ENCODE results near the gene TTLL1.

Gene TTLL1

GRCh38 chr22:43088984-43089717 is at the start of gene TTLL1:
Gene TTLL1 (minus strand): TSS chr22:43089391. CDS start chr22:43075586, 13,805 bp downstream.
- peak; percentile 61 to 69 for DNase-seq (ENCODE audit: low read depth in 2 of 2)

DNA sequence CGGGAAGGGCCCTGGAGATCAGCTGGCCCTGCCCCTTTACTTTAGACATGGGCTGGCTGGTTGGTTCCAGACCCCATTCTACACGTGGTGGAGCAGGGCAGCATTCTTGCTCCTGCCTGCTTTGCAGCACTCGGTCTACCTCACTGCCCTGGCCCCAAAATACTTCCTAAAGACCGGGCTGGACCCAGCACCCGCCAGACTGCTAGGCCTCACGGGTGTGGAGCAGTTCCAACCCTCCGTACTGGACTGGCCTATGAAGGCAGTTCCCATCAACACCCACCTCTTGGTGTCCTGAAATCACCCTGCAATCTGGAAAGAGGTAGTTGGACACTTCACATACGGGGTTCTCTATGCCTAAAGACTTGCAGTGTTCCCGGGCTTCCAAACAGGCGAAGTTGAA is 47.6 kb upstream of the TTLL1 start:
- no peak for DNase-seq (ENCODE audit: low read depth in 2 of 2)

GRCh38 chr22:43136255-43136654 is 47.1 kb upstream of the TTLL1 start:
- DNase-seq (ENCODE audit: low read depth in 2 of 2), result no peak

GRCh38 chr22:43135565-43135964 is 46.4 kb upstream of the TTLL1 start:
- DNase-seq (ENCODE audit: low read depth in 2 of 2), result no peak

DNA sequence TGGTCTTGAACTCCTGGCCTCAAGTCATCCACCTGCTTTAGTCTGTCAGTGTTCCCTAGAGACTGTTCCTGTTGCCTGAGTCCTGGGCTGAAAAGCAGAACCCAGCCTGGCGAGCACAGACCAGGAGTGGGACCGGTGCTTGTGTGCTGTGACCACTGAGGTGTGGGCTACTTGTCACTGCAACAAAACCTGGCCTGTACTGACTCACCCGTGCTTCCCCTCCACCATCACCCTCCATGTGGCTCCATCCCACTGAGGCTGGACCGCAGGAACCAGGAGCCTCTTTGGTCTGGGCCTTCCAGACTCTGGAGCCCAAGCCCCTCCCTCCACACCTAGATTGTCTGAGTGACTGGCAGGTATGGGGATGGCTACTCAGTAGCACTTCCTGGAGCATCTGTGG is 45.4 kb upstream of the TTLL1 start:
- DNase-seq (ENCODE audit: low read depth in 2 of 2), result no peak

DNA sequence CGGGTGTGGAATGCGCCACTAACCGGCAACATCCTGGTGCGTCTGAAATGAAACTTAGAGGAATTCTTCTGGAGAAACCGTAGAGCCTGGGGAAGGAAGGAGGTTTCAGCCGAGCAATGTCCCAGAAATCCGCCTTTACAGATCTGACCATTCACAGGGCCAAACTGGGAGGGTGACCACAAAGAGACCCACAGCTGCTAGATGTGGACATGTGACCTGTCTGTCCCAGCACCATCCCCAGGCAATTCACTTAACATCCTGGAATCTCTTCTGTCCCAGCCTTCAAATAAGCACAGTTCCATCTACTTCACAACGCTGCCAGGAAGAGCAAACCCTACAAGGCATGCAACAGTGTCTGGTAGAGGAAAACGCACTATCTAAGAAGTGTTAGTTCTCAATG is 44.2 kb upstream of the TTLL1 start:
- DNase-seq (ENCODE audit: low read depth in 2 of 2), result no peak

GRCh38 chr22:43131773-43132501 is 42.7 kb upstream of the TTLL1 start:
- DNase-seq (ENCODE audit: low read depth in 2 of 2), result no peak

DNA sequence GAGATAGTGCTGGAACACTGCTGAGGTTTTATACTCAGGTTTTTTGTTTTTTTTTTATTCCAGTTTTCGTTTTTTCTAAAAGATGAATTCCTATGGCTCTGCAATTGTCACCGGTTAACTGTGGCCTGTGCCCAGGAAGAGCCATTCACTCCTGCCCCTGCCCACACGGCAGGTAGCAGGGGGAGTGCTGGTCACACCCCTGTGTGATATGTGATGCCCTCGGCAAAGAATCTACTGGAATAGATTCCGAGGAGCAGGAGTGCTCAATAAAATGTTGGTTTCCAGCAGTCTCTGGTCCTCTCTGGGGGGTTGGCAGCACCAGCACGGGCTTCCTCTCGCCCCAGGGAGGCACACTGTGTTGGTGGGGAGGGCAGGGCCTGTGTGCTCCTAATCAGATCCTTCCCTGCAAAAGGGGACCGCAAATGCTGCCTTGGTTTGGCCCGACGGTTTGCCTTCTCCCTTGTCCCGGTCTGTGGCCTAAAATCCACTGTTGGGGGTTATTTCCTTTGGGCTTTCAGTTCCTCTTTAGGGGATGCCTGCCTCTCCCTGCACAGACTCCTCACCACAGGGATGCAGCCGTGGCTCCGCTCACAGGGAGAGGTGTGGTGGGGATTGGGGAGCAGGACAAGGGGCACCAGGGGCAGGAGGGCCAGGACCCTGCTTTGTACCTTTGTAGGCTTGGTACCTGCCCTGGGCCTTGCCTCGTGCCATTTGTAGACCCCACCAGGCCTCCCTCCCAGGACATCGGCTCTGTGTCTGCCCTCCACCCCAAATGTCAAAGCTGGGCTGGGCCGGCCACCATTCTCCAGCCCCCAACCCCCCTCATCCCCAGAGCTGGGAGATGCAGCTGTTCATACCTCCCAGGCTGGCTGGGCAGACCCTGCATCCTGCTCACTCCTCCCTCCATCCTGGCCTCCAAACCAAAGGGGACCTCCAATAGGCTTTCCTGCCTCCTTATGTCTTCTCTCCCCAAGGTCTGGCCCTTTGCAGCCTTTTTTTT is 40.5 kb upstream of the TTLL1 start:
- DNase-seq (ENCODE audit: low read depth in 2 of 2), result no peak

DNA sequence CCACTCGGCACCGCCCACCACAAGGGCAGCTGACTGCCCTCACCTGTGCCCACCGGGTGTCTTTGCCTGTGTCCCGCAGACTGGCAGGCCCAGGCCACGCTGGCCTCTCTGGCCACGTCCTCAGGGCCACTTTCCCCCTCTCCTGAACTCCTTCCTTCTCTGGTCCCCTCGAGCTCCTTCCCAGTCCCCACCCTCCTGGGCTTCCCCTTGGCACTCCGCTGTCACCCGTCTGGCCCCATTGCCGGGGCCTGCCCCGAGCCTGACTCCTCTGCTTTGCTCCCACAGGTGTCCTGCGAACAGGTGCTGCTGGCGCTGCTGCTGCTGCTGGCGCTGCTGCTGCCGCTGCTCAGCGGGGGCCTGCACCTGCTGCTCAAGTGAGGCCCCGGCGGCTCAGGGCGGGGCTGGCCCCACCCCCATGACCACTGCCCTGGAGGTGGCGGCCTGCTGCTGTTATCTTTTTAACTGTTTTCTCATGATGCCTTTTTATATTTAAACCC is 39.8 kb upstream of the TTLL1 start:
- no peak for DNase-seq (ENCODE audit: low read depth in 2 of 2)

- no peak for DNase-seq (ENCODE audit: low read depth in 2 of 2)
Observed at GRCh38 chr22:43128116-43128515, 38.9 kb upstream of the TTLL1 start.

DNA sequence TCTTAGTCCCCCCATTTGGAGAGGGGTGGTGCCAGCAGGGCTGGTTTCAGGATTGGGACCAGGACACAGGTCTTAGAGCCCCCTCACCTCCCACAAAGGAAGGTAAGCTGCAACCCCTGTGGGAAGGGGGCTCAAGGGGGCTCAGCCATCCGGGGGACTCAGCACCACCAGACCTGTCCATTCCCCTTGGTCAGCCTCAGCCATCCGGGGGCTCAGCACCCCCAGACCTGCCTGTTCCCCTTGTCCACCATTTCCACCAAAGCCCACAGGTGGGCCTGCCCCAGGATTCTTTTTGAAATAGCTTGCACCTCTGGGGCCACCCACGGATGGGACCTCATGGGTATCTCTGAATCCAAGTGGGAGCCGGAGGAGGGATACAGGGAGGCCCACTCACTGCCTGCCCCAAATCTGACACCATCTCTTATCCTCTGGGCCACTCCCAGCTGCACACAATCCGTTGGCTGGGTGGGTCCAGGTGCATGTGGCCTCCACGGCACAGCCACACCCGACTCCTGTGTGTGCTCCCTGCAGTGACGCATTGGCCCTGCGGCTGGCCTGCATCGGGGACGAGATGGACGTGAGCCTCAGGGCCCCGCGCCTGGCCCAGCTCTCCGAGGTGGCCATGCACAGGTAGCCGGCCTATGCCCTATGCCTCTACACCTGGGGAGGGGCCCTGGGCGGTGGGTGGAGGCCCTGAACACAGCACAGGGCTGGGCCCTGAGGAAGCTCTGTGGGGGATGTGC is 38.1 kb upstream of the TTLL1 start:
- no peak for DNase-seq (ENCODE audit: low read depth in 2 of 2)

DNA sequence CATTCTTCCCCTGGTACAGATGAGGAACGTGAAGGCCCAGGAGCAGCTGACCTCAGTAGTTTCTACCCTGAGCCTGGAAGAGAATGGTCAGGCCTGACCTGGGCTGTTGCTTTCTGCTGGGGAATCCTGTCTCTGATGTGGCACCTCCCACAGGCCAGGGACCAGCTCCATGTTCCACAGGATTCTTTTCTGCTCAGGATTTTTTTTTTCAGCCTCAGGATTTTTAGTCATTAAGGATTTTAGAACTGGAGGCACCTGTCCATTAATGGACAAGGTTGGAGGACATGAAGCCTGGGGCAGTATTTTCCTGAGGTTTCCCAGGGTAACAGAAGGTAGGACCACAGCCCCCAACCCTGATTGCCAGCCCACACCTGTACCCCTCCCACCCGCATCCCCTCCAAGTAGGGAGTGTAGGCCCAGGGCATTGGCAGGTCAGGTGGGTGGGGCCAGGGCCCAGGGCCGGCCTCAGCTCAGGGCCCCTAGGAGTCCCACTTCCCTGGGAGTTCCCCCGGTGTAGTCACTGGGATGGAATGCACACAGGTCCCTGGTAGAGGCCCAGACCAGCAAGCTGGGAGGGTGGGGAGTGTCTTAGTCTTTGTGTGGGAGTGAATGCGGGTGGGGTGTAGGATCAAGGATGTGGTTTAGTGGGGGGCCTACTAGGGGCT is 37.4 kb upstream of the TTLL1 start:
- no peak for DNase-seq (ENCODE audit: low read depth in 2 of 2)

- no peak for DNase-seq (ENCODE audit: low read depth in 2 of 2)
Observed at GRCh38 chr22:43118953-43119458, 29.8 kb upstream of the TTLL1 start.

DNA sequence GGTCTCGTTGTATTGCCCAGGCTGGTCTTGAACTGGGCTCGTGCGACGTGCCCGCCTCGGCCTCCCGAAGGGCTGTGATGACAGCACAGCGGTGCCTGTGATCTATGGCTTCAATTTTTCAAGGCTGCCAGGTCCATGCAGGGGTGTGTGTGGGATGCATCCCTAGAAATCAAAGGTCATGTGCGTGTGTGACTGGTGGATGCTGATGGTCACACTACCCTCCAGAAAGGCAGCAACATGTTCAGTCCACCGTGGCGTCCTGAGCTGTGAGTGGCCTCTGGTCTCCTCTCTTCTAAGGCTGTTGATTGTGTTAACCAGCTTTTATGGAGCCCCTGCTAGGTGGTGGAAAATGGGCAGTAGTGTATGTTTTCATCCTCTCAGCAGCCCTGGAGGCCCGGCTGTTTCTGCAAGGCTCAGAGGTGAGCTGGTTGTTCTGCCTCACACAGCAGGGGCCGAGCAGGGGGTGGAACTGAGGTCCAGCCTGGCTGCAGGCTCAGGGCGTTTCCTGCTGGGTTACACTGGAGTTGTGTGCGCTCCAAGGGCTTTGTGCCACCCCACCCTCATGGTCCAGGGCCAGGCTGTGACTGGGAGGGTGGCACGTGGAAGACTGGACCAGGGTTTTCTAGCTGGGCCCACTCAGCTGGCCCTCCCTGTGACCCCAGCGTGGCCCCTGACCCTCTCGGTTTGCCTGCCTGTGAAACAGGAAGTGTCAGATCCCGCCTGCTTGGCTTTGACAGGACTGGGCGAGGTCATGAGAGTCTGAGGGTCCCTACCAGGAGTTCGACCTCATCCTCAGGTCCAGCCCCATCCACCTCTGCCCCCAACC is 29.0 kb upstream of the TTLL1 start:
- no peak for DNase-seq (ENCODE audit: low read depth in 2 of 2)

GRCh38 chr22:43116932-43117331 is 27.7 kb upstream of the TTLL1 start:
- DNase-seq (ENCODE audit: low read depth in 2 of 2), result no peak

- DNase-seq (ENCODE audit: low read depth in 2 of 2), result no peak
Observed at GRCh38 chr22:43114958-43115357, 25.8 kb upstream of the TTLL1 start.

DNA sequence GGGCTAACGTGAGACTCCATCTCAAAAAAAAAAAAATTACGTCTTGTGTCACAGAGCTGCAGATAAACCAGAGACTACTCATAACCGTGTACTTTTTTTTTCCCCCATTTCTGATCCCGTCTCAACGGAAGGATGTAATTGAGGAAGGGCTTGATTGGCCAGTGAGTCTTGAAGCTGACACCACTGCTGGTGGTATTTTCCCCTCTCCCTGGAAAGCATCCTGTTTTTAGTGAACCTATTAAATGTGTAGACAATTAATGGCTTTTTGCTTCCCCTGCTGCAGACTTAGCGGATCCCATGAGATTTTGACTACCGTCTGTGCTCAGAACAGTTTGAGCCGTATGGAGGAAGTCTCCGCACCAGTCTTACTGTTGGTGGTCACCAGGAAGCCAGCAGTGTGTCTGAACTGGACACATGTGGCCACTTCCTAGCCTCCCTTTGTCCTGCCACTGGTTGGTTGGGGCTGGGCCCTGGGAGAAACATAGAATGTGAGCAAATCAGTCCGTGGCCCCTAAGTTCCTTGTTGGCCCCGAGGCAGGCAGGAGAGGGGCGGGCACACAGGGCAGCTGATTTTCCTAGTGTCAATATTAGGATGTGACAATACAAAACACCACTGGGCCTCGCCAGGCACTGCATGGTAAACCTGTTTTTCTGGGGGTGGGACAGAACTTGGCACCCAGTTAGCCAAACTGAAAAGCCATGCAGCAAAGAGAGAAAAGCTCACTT is 24.5 kb upstream of the TTLL1 start:
- no peak for DNase-seq (ENCODE audit: low read depth in 2 of 2)

GRCh38 chr22:43110927-43111623 is 21.9 kb upstream of the TTLL1 start:
- peak in 1 of 2 donors; percentile 21 for DNase-seq (ENCODE audit: low read depth in 2 of 2)
